IPS-15b (cell line): ENCODE results near the gene SASH1.

Source experiments
- H3K27me3 ChIP-seq: one replicate; pipeline ENCODE4 v1.6.1; 2013; ENCODE audit warnings: low read length; ENCODE audit not compliant: control insufficient read depth, insufficient read depth
- H3K36me3 ChIP-seq: one replicate; pipeline ENCODE4 v1.6.1; 2013; ENCODE audit warnings: low read length; ENCODE audit not compliant: control insufficient read depth, insufficient read depth
- H3K4me1 ChIP-seq: one replicate; pipeline ENCODE4 v1.6.1; 2013; ENCODE audit warnings: mild to moderate bottlenecking, low read length; ENCODE audit not compliant: control insufficient read depth, insufficient read depth
- H3K4me3 ChIP-seq: one replicate; pipeline ENCODE4 v1.5.1; 2013; ENCODE audit warnings: low read depth, low read length
- H3K9ac ChIP-seq: one replicate; pipeline ENCODE4 v1.6.1; 2013; ENCODE audit warnings: low read depth, mild to moderate bottlenecking, low read length
- H3K9me3 ChIP-seq: one replicate; pipeline ENCODE4 v1.6.1; 2013; ENCODE audit warnings: mild to moderate bottlenecking, low read length; ENCODE audit not compliant: control insufficient read depth, insufficient read depth

Gene SASH1

DNA sequence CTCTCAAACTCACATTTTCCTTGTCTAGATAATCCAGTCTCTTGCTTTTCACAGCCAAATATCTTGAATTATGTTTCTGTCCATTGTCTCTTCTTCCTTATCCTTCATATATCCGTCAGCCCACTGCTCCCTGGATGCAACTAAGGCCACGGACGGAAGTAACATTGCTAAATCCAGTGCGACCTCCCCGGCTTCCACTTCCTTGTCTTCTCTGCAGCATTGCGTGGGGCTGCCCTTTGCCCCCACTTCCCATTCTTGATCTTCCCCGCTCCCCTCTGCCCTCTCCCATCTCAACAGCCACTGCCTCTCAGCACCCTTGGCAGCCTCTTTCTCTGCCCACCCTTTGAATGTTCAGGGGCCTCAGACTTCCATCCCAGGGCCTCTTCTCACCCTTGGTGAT is 213.8 kb downstream of the SASH1 start:
- H3K9ac ChIP-seq = no peak overlapping the region
- H3K4me1 ChIP-seq = no peaks in the 10 kb centered on the region
- H3K9me3 ChIP-seq = no peaks in the 10 kb centered on the region
- peaks cover 14% of the 10 kb centered on the region for H3K27me3 ChIP-seq
- no peaks in the 10 kb centered on the region for H3K36me3 ChIP-seq
- H3K4me3 ChIP-seq = no peak overlapping the region

DNA sequence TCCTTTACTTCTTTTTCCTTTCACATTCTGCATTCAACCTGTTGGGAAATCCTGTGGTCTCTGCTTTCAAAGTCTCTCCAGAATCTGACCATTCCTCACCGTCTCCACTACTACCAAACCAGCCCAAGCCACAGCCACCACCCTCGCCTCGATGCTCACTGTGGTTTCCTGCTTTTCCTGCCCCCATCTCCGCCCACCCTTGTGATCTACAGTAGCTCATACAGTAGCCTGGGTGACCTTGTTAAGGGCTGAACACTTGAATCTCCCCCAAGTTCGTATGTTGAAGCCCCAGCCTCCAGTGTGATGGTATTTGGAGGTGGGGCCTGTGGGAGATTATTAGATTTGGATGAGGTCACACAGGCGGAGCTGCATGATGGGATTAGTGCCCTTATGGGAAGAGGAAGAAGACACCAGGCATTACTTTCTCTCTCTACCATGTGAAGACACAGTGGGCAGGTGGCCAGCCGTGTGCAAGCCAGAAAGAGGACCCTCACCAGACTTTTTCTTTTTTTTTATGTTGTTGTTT is 215.2 kb downstream of the SASH1 start:
- Histone ChIP-seq H3K4me1 (no peaks in the 10 kb centered on the region), H3K36me3 (no peaks in the 10 kb centered on the region), H3K4me3 (no peak overlapping the region), H3K27me3 (peaks cover 21% of the 10 kb centered on the region), H3K9ac (no peak overlapping the region), H3K9me3 (no peaks in the 10 kb centered on the region)

- H3K36me3 ChIP-seq = no peaks in the 10 kb centered on the region
- peak overlapping the region; percentile 52 for H3K4me3 ChIP-seq
- no peaks in the 10 kb centered on the region for H3K9me3 ChIP-seq
- no peak overlapping the region for H3K9ac ChIP-seq
- H3K4me1 ChIP-seq = no peaks in the 10 kb centered on the region
- peaks cover 21% of the 10 kb centered on the region for H3K27me3 ChIP-seq
Observed at GRCh38 chr6:148559848-148560433, 217.3 kb downstream of the SASH1 start.

DNA sequence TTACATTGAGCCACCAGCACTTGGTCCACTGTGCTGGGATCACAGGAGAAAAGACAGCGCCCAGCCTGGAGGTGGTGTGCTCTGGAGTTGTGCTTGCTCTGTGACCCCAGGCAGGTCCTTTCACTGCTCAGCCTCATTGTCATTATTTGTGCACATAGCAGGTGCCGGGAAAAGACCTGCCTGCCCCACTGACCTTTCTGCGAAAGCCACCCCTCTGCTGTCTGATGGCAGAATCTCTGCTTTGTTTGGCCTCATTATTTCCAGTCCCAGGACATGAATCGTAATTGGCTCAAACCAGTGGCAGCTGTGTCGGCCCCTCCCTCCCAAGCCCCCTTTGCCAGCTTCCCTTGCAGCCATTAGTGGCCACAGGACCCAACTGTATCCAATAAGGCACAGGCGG is 219.0 kb downstream of the SASH1 start:
- Histone ChIP-seq H3K4me1 (no peaks in the 10 kb centered on the region), H3K4me3 (no peak overlapping the region), H3K9ac (no peak overlapping the region), H3K27me3 (peaks cover 21% of the 10 kb centered on the region), H3K9me3 (no peaks in the 10 kb centered on the region), H3K36me3 (no peaks in the 10 kb centered on the region)

DNA sequence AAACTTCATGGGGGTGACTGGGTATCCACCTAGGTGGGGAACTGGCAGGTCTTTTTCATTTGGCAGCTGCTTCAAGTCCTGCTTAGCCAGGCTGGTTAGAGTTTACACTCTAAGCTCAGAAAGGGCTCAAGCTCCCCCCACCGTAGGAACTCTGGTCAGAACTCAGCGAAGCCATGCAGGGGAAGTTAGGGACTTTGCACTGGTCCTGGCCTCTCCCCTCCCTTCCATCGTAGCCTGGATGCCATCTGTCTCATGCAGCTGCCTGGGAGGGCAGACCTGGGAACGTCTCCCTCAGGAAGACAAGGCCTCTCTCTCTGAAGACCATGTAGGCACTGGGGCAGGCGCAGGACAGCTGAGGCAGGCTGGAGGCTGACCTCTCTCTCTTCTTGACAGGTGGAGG is 220.4 kb downstream of the SASH1 start:
- Histone ChIP-seq H3K27me3 (peaks cover 21% of the 10 kb centered on the region), H3K9me3 (no peaks in the 10 kb centered on the region), H3K36me3 (no peaks in the 10 kb centered on the region), H3K9ac (no peak overlapping the region), H3K4me1 (no peaks in the 10 kb centered on the region), H3K4me3 (no peak overlapping the region)

- Histone ChIP-seq H3K36me3 (no peaks in the 10 kb centered on the region), H3K4me3 (no peak overlapping the region), H3K4me1 (no peaks in the 10 kb centered on the region), H3K27me3 (peaks cover 21% of the 10 kb centered on the region), H3K9ac (no peak overlapping the region), H3K9me3 (no peaks in the 10 kb centered on the region)
Observed at GRCh38 chr6:148564494-148565035, 221.9 kb downstream of the SASH1 start.

- no peaks in the 10 kb centered on the region for H3K9me3 ChIP-seq
- H3K36me3 ChIP-seq = no peaks in the 10 kb centered on the region
- H3K9ac ChIP-seq = no peak overlapping the region
- no peak overlapping the region for H3K4me3 ChIP-seq
- no peaks in the 10 kb centered on the region for H3K4me1 ChIP-seq
- peaks cover 16% of the 10 kb centered on the region for H3K27me3 ChIP-seq
Observed at GRCh38 chr6:148565321-148565926, 222.8 kb downstream of the SASH1 start.

DNA sequence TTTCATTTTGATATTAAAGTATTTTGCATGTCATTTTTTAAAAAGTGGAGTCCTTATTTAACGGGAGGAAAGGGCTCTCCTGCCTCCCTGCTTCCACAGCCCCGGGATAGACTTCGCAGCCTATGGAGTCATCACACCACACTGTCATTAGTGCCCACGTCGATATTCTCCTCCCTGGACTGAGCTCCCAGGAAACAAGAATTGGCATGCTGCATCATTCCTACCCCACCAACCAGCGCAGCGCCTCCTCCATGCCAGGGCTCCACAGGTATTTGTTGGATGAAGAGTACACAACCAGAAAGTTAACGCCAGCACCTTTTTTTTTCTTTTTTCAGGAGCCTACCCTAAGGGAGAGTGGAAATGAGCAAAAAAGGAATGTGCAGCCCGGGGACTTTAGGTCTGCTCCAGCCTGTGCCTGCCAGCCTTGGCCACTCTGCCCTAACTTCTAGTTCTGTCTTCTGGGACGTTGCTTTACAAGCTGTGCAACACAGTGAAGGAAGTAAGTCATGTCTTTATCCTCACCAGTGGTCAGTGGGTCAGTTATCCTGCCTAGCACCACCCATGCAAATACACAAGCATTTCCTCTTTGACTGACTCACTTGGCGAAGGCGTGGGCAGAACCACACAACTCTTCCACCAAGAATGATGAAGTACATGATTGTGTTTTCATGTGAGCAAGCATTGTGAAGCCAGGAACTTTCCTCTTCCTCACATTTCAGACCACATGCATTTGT is 223.5 kb downstream of the SASH1 start:
- Histone ChIP-seq H3K27me3 (peaks cover 10% of the 10 kb centered on the region), H3K9me3 (no peaks in the 10 kb centered on the region), H3K9ac (no peak overlapping the region), H3K4me1 (no peaks in the 10 kb centered on the region), H3K4me3 (no peak overlapping the region), H3K36me3 (no peaks in the 10 kb centered on the region)

GRCh38 chr6:148566664-148567350 is 224.2 kb downstream of the SASH1 start:
- H3K4me3 ChIP-seq = no peak overlapping the region
- H3K9me3 ChIP-seq = no peaks in the 10 kb centered on the region
- peaks cover 7% of the 10 kb centered on the region for H3K27me3 ChIP-seq
- H3K9ac ChIP-seq = no peak overlapping the region
- H3K36me3 ChIP-seq = no peaks in the 10 kb centered on the region
- H3K4me1 ChIP-seq = no peaks in the 10 kb centered on the region

- no peak overlapping the region for H3K9ac ChIP-seq
- no peaks in the 10 kb centered on the region for H3K4me1 ChIP-seq
- H3K9me3 ChIP-seq = no peaks in the 10 kb centered on the region
- H3K36me3 ChIP-seq = no peaks in the 10 kb centered on the region
- no peaks in the 10 kb centered on the region for H3K27me3 ChIP-seq
- H3K4me3 ChIP-seq = no peak overlapping the region
Observed at GRCh38 chr6:148570456-148570855, 227.8 kb downstream of the SASH1 start.

DNA sequence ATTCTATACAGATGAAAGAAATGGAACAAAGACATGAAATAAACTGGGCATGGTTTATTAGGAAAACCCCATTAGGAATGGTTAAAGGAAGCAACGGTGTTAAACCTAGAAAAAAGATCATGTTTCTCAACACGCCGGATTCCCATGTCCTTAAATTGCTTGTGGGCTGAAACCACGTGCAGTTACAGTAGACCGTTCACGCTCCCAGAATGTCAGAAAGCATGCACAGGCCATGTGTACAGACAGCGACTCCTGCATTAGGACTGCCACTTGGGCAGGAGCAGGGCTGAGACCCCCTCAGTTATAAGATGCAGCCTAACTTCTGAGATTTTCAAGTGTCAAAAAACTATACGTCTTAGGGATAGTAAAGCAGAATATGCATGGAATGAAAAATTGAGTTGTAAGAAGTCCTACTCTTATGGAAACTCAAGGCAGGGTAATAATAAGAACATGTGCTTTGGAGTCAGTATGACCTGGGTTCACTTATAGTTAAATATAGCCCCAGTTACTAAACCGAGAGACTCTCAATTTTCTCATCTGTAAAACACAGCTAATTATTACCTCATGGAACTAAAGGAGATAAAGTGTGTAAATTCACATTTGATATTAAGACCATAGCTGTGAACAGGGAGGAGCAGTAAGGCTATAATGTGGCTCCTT is 230.2 kb downstream of the SASH1 start:
- no peak overlapping the region for H3K9ac ChIP-seq
- H3K9me3 ChIP-seq = no peaks in the 10 kb centered on the region
- H3K36me3 ChIP-seq = no peaks in the 10 kb centered on the region

More for the DNA sequence above, 230.2 kb downstream of the SASH1 start:
- H3K27me3 ChIP-seq = no peaks in the 10 kb centered on the region
- H3K4me3 ChIP-seq = no peak overlapping the region
- no peaks in the 10 kb centered on the region for H3K4me1 ChIP-seq
